AG09309 (cell line): ENCODE data around the gene ZC3H18.

Experiments
- DNase-seq: peaks from one replicate; pipeline ENCODE4 v3.0.0-alpha.2; 2010; ENCODE audit warnings: low read depth
- H3K4me3 ChIP-seq: 2 replicates; pipeline ENCODE4 v1.5.1; 2011; ENCODE audit warnings: mild to moderate bottlenecking, low read depth, low read length, moderate library complexity; ENCODE audit not compliant: control insufficient read depth
- CTCF ChIP-seq: IDR thresholded peaks from 2 replicates; pipeline ENCODE4 v1.5.1; 2011; ENCODE audit warnings: mild to moderate bottlenecking, low read depth, low read length, inconsistent platforms; ENCODE audit not compliant: insufficient read depth, control insufficient read depth; ENCODE audit errors: missing control alignments

Gene ZC3H18

GRCh38 chr16:88540346-88540977, 29.7 kb upstream of the ZC3H18 start:
- no peak overlapping the region for H3K4me3 ChIP-seq
- no peak for TF ChIP-seq CTCF
- no peak for DNase-seq

- TF ChIP-seq CTCF = no peak
- H3K4me3 ChIP-seq = no peak overlapping the region
- DNase-seq = no peak
These were observed 28.2 kb upstream of the ZC3H18 start for GRCh38 chr16:88541831-88542616.

GRCh38 chr16:88543230-88543813, 26.9 kb upstream of the ZC3H18 start:
- H3K4me3 ChIP-seq = no peak overlapping the region
- no peak for DNase-seq
- TF ChIP-seq CTCF = no peak

GRCh38 chr16:88545781-88546180, 24.4 kb upstream of the ZC3H18 start:
- no peak for TF ChIP-seq CTCF
- no peak overlapping the region for H3K4me3 ChIP-seq
- DNase-seq = no peak

- DNase-seq = no peak
- no peak for TF ChIP-seq CTCF
- no peak overlapping the region for H3K4me3 ChIP-seq
These were observed 21.9 kb upstream of the ZC3H18 start for GRCh38 chr16:88548131-88548874.

- no peak overlapping the region for H3K4me3 ChIP-seq
- no peak for DNase-seq
- no peak for TF ChIP-seq CTCF
These were observed 21.2 kb upstream of the ZC3H18 start for GRCh38 chr16:88548985-88549384.
